Prostate gland (tissue), 2 donors: ENCODE data around the gene CPA5.

Experiments used
- CTCF ChIP-seq, 4 experiments: fragments of 200-600 bp in 2 of 4; fragments of 450-650 bp in 2 of 4; sonication (generic) in 2 of 4; IDR thresholded peaks; 1 replicate in 3 of 4; 2 replicates in 1 of 4; pipeline ENCODE4 v1.5.1; 2016 to 2019; ENCODE audit warnings: antibody characterized with exemption in 4 of 4, mild to moderate bottlenecking in 2 of 4, moderate library complexity in 2 of 4
- POLR2A ChIP-seq: fragments of 450-650 bp; IDR thresholded peaks from one replicate; pipeline ENCODE4 v1.6.1; 2016; ENCODE audit warnings: antibody characterized with exemption, mild to moderate bottlenecking
- POLR2AphosphoS5 ChIP-seq: sonication (generic); formaldehyde crosslinking; IDR thresholded peaks from one replicate; pipeline ENCODE4 v1.6.1; 2017; ENCODE audit warnings: antibody characterized with exemption

GRCh38 chr7:130332259-130333053, 12.2 kb upstream of the CPA5 start:
- TF ChIP-seq POLR2A (no peak), POLR2AphosphoS5 (no peak), CTCF (IDR thresholded peaks at IDR 0.05) (no peak)
